GM10266 (cell line): ENCODE data around the gene ADSS1.

Experiments
- DNase-seq: peaks from one replicate; pipeline ENCODE4 v3.0.0; 2012; ENCODE audit errors: extremely low spot score
- CTCF ChIP-seq: IDR thresholded peaks from 2 replicates; pipeline ENCODE4 v1.5.1; 2012; ENCODE audit warnings: mild to moderate bottlenecking, low read depth; ENCODE audit not compliant: control insufficient read depth, insufficient read depth; ENCODE audit errors: missing control alignments

Gene ADSS1

DNA sequence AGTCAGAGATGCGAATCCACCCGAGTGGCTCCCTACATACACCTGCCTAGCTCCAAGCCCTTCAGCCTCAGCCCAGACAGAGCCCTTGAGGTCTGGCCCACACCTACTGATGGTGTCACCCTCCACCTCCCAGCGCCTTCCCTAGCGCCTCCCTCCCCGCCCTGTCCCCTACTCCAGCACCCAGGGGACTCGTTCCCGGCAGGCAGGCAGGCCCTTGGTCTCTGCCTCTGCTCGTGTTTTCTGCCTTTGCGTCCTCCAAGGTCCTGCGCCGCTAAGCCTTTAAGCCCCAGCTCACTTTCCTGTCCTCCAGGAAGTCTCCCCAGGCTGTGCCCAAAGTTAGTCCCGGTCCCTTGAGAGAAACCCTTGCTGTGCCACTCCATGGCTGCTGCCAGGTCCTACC, 21.9 kb upstream of the ADSS1 start:
- no peak for TF ChIP-seq CTCF
- DNase-seq, result no peak

GRCh38 chr14:104702673-104703072, 21.4 kb upstream of the ADSS1 start:
- no peak for TF ChIP-seq CTCF
- no peak for DNase-seq

- no peak for TF ChIP-seq CTCF
- no peak for DNase-seq
Measured at GRCh38 chr14:104703269-104703668, 20.8 kb upstream of the ADSS1 start.

GRCh38 chr14:104704252-104704651, 19.8 kb upstream of the ADSS1 start:
- no peak for DNase-seq
- no peak for TF ChIP-seq CTCF

GRCh38 chr14:104705340-104706047, 18.5 kb upstream of the ADSS1 start:
- no peak for DNase-seq
- no peak for TF ChIP-seq CTCF

GRCh38 chr14:104706733-104707607, 17.1 kb upstream of the ADSS1 start:
- no peak for TF ChIP-seq CTCF
- DNase-seq, result no peak
